LoVo (cell line): ENCODE measurements around the gene SNX25.
A peak's percentile ranks its signal among the peaks of the same experiment; 100 is the strongest.
"Not testable (repeated sequence)": the region's sequence is repeated elsewhere in the genome, so short reads cannot be mapped to it uniquely, and the experiment has no call there.

ENCODE experiments used
- DNase-seq: peaks from one replicate; pipeline ENCODE4 v3.0.0-alpha.2; 2016; ENCODE audit warnings: low spot score

SNX25 gene

DNA sequence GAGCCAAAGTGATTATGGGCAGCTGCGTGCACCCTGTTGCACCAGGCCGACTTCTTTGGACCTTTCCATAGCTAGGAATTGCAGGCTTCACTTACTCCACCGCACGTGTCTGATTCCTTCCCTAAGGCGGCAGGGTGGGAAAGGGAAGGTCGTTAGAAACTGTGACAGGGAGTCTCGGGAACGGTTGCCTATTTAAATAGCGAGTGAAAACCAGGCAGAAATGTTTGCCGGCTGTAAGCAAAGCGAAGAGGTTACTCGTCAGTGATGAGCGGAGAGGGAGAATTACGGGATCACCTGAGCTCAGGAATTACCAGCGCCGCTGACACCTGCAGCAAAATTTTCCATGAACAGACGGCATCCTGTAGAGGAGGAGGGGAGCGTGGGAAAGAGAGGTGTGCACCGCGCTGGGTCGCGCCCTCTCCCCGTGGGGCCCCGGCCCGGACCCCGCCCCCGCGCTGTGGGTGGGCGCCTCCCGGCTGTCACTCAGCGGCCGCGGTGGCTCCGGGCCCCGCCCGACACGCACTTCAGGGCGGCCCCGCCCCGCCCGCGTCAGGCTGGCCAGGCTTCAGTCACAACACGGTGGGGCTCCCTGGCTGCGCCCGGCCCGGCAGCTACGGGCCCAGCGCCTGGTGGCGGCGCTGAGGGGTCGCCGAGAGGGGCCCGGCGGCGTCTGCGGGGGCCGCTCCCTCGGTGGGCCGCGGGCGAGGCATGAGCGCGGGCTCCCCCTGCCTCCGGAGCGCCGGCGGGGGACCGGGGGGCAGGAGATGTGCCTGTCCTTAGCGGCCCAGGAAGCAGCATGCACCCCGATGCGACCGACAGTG, at the start of gene SNX25:
SNX25 (plus strand) TSS at position 568 of the 821 bp plus-strand sequence; CDS start at position 797, 229 bp downstream.
- peak; percentile 89 for DNase-seq

DNA sequence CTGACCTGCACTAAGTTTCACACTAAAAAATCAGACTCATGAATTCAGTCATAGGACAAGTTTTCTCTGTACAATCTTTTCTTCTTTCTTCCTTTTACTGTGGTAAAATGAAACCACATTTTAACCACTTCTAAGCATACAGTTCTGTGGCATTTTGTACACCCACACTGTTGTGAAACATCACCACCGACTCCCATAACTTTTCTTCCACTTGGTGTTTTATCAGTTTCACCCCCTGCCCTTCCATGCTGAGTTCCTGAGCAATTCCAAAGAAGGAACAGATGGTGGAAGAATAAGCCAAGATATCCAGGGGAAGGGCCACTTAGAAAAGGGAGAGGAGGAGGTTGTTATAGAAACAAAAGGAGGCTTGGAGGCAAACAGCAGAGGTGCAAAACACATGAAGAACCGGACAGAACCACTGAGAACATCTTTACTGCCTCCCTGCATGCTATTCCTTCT, 43.8 kb upstream of the SNX25 start:
- DNase-seq, result no peak

DNA sequence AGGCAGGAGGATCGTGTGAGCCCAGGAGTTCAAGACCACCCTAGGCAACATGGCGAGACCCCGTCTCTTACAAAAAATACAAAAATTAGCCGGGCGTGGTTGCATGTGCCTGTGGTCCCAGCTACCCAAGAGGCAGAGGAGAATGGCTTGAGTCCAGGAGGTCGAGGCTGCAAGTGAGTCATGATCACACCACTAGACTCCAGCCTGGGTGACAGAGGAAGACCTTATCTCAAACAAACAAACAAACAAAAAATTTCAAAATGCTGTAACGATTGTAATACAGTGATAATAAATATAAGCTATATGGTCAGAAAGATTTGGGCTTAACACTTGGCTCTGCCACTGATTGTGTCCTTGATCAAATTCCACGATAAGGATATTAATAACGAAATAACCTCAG, 42.2 kb upstream of the SNX25 start:
- DNase-seq, result no peak

DNA sequence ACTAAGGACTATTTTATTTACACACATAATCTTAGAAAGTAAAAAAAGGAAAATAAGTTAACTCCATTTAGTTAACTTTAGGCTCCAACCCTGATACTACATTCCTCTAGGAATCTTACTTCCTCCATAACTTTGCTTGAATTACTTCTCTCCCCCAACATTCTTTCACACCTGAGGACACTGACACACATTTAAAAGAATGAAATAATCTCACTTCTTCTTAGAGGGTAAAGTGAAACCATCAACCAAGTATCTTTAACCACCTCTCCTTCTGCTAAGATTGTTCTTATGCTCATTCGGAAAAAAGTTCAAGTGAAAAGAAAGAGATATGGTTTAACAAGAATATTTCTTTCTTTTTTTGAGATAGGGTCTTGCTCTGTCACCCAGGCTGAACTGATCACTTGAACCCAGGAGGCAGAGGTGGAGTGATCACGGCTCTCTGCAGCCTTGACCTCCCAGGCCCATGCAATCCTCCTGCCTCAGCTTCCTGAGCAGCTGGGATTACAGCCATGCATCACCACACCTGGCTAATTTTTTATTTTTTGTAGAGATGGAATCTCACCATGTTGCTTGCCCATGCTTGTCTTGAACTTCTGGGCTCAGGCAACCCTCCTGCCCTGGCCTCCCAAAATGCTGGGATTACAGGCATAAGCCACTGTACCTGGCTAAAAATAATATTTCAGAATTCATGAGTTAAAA, 37.9 kb upstream of the SNX25 start:
- DNase-seq, result no peak

DNA sequence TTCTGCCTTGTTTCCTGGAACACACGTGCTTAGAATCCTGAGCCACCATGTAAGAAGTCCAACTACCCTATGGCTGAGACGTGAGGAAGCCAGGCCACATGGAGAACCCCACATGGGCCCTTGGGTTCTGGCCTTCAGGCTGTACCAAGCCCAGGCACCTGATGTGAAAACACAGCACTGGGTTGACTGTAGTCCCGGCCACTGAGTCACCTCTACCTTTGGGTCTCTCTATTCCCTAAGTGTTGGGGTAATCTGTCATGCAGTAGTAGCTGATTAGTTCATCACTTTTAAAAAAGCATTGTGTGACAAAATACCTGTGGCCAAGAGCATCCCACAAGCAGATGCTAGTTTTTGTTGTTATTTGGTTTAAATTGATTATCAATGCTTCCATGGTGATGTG, 29.9 kb upstream of the SNX25 start:
- no peak for DNase-seq

DNA sequence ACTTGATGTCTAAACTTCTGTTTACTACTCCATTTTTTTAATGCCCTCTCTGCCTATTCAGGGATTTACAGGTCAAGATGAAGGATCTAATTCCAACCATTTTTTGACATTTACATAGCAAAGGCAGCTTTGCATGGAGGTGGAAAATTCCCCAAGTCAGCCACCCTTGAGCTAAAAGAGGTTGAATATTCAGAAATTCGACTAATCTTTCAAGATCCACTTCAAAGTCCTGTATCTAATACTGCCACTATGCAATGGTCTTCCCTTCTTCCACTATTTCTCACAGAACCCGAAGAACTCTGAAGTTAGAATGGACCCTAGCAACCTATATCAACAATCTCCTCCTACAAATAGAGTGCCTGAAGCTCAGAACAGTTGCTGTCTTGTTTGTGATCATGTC, 27.2 kb upstream of the SNX25 start:
- DNase-seq, result no peak

DNA sequence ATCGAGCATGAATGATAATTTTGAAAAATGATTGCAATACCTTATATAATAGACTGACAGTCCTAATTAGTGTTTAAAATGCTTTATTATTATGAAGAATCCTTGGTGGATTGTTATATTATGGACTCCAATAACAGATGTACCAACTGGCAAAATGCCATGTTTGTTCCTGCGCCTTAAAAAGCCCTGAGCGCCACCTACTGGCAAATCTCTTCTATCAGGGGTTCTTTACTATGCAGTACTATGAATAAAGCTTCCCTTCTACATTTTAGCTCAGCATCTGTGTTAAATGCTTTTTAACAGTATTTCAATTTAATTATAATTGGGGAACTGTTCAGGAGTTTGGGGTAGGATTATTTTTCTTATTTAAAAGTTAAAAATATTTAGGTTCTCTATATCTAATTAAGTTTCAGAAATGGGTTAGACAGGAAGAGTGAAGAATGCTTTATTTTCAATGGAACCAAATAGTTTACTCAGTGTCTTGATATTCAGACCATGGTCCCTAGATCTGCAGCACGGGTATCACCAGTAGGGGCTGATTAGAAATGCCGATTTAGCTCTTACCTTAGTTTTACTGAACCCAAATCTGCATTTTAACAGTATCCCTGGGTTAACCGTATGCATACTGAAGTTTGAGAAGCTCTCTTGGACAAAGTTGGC, 25.6 kb upstream of the SNX25 start:
- peak; percentile 84 for DNase-seq

DNA sequence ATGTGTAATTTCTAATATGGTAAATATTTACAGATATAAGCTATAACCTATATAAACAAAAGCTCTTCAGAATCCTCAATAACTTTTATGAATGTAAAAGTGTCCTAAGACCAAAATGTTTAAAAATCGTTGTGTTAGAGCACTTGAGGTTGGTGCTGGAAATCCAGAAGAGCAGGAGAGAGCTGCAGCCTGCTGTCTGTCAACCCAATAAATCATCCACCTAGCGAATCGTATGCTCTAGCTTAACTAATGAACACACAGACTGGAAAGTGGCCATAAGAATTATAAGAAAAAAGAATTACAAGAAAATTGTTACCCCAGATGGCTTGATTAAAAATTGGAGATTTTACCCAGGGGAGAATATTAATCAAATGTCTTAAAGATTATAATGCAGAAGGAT, 22.6 kb upstream of the SNX25 start:
- DNase-seq, result no peak

DNA sequence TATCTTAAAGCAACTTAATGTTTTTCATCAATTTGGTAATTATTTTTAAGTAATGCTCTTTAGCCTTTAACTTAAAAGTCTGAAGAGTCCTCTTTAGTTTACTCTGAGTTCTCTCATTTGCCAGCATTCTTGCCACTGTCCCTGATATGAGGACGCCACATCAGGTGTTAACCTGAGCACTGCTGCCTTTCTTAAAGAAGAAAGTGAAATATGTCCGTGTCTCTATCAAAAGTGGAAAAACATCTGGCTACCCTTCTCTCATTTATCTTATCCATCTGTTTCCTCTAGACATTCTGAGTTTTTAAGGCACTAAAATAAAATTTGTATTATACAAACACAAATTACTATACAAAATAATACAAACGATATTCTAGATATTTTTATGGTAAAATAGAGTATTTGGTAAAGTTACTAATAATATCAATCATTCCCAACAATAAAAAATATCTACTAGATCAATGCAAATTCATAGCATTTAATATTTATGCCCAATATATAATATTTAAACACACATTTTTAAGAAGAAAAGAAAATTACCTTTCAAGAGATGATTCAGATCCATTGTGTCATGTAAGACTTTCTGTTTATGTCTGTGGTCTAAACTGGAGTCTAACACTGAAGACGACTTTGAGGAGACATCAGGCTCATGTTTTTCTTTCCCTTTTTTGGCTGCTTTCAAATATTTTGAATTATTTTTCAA, 19.6 kb upstream of the SNX25 start:
- no peak for DNase-seq

DNA sequence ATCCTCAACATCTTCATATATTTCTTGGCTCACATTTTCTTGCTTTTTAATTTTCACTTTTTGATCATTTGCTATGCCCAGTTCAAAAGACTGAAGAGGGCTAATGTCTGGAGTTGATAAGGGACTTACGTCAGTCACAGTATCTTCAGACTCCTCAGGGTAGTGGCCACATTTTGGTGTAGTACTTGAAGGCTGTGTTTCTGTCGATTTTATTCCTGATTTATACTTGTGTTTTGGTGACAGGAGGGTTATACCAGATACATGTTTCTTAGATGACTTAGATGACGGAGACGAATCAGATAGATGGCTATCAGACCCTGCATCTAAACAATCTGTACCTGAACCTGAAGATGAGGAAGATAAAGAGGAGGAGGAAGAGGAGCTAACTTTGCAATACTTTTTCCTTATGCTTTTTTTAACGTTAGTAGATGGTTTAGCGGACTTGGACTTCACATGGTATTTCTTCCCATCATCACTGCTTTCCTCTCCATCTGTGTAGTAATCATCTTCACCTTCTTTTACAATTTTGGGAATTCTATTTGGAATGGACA, 19.0 kb upstream of the SNX25 start:
- no peak for DNase-seq

DNA sequence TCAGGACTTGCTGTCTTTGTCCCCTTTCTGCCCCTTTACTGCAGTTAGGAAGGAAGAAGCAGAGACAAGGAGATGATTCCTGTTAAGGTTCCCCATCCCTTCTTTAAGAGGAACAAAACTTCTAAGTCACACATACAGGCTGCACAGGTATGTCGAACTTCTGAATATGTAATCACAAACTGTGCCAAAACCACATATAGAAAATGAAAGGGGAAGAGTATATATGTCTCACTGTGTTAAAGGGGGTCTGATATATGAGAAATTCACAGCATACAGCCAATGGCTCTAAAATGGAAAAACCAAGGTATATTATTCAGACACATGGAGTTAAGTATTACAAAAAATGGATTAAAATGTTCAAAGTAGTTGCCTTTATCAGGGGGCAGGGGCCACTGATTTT, 17.3 kb upstream of the SNX25 start:
- DNase-seq, result no peak

DNA sequence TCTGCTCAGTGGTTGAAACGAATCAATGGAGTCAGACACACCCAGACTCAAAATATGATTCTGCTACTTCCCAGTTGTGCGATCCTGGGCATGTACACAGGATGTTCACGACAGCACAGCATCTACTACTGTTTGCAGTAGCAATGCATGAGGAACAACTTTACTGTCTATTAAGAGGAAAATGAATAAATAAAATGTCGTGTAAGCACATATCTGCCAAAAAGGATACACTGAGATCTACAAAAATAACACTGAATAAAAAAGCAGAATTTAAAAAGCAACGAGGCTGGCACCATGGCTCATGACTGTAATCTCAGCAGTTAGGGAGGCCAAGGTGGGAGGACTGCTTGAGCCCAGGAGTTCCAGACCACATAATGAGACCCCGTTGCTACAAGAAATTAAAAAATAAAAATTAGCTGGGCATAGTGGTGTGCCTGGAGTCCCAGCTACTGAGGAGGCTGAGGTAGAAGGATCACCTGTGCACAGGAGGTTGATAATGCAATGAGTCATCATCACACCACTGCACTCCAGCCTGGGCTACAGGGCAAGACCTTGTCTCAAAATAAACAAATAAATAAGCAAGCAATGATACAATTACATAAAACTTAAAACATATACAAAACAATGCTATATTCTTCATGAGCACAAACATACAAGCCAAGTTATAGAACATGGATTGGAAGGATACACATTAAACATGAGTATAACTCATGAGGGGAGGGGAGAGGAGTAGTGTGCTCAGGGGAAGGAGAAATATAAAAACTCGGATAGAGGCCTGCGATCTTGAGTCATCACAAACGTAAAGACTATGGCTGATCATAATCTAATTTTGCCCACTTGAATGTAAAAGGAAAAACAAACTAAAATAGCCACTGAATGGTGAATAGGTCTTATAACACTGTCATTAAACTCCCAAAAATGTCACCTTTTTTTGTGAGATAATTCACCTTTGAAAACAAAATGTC, 14.2 kb upstream of the SNX25 start:
- DNase-seq, result no peak

DNA sequence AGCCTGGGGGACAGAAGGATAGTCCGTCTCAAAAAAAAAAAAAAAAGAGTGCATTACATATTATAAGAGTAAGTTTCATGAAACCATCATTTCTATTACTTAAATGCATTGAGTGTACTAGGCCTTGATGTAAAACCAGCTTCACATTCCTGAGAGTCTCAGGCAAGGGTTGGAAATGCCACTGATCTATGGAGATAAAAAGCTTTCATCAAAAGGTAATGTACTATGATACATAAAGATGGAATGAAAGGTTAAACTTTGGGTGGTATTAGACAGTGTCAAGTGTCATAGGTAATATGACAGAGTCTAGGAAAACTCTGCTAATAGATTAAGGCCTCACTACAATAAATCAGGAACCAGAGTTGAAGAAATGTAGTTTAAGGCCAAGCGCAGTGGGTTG, 13.0 kb upstream of the SNX25 start:
- no peak for DNase-seq

DNA sequence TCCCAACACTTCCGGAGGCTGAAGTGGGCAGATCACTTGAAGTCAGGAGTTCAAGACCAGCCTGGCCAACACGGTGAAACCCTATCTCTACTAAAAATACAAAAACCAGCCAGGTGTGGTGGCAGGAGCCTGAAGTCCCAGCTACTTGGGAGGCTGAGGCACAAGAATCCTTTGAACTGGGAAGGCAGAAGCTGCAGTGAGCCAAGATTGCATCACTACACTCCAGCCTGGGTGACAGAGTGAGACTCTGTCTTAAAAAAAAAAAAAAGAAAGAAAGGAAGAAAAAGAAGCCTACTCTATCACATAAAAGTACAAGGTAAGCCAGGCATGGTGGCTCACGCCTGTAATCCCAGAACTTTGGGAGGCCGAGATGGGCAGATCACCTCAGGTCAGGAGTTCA, 11.2 kb upstream of the SNX25 start:
- DNase-seq, result not testable (repeated sequence)

DNA sequence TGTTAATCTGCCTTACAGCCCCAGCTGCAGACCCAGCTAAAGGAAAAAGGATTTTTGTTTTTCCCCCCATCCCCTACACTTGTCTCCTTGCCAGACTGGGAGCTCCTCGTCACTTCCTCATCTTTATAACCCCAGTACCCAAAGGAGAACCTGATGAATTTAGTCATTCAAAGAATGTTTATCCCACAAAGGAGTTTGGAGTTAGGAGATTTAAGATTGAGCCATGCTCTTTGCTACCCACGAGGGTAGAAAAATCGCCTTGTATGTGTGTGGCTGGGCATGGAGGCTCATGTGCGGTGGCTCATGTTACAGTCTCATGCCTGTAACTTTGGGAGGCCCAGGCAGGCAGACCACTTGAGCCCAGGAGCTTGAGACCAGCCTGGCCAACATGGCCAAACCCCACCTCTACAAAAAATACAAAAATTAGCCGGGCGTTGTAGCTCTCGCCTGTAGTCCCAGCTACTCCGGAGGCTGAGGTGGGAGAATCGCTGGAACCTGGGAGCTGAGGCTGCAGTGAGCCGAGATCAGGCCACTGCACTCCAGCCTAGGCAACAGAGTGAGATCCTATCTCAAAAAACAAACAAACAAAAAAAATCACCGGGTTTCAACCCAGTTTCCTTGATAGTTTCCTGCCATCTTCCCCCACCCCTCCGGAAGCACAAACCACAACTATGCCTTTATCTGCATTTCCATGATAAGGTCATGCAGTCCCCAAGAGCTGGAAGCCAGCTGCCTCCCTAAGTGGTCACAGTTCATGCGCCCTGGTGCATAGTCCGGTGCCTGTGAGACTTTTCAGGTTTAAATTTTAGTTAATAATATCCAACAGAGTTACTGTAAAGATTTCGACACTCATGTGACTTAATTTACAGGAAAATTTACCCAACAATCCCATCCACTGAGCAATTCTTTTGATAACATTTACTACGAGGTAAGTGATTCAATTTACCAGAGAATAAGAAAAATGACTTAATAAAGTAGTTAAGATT, 7.1 kb upstream of the SNX25 start:
- no peak for DNase-seq

DNA sequence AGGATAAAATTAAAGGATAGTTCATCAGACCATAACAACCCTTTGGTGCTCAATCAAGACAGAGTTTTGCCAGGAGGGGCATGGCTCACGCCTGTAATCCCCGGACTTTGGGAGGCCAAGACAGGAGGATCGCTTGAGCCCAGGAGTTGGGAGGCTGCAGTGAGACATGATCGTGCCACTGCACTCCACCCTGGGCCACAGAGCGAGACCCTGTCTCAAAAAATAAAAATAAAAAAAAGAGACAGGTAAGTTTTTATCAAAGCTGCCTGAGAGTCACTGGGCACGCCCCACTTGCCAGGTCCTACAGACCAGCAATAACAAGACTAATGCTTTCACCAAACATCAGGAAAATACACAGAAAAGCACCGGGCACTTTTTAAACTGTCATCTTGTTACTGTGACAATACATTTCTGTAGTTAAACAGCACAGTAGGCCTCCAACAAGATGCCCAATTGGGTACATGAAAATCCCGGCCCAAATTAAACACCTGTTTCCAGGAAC, 6.4 kb upstream of the SNX25 start:
- no peak for DNase-seq

DNA sequence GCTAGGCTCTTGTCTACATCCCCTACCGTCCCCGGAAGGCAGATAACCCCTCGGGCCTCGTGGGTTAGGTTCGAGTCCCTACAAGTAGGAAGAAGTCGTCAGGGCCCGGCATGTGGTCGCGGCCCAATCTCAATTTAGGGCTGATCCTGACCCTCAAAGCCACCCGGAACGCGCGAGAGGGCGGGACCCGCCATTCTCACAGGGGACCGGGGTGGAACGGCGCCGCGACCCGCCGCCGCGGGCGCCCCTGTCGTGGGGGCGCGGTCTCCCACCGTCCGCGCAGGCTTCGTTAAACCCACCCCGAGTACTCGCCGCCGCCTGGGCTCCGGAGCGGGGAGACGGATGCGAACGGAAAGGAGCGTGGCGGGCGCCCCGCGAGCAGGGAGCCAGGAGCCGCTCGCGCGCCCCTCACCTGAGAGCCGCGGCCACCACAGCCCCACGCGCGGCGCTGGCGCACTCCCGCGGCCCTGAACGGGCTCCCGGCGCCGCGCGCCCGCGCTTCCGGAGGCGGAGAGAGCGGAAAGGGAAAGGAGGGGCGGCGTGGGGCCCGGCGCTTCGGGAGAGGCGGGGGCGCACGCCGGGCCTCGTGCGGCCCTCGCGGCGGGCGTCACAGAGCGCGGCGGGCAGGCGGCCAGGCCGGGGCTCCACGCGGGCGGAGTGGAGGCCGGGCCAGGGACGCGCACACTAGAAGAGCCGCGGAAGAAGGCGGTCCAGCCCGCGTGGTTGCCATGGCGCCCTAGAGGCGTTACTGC, 5.7 kb upstream of the SNX25 start, which contains the start of gene CFAP97:
CFAP97 (minus strand) TSS at position 515 of the 752 bp plus-strand sequence. CDS start 12,804 bp downstream, outside the sequence.
- peak; percentile 82 for DNase-seq

DNA sequence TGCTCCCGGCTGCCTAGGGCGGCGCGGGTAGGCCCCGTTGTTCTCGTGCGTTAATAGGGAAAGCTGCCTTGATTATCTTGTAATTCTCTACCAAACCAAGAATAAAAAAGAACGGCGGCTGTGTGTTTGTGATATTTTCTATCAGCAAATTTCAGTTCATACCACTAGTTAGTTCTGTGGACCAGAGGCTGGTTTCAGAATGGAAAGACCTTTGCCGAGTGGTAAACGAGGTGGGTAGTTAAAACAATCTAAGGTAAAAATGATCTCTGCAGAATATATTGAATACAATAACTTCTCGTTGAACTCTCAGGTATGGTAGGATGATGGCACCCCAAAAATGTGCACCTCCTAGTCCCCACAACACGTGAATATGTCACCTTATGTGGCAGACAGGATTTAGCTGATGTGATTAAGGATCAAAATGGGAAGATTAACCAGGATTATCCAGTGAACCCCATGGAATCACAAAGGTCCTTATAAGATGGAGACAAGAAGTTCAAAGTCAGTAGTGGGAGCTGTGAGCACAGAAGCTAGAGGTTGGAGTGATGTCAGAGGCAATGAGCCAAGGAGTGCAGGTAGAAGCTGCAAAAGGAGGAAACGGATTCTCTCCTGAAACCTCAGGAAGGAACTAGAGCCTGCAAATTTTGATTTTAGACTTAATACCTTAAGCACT, 5.0 kb upstream of the SNX25 start:
- DNase-seq, result peak; percentile 40
